GM23338 (cell line): ENCODE results near the gene AKAP8L. TPM values are rescaled to one million over a fixed set of nuclear protein-coding genes. Genes with fewer than 3 reads are reported as not detected.

Source experiments
- ATAC-seq: fragments of 200-7000 bp; cut with Tn5 transposase; 3 replicates; pipeline ENCODE4 v1.9.1; 2020
- DNase-seq: peaks from one replicate; pipeline ENCODE4 v3.0.0-alpha.2; 2015; ENCODE audit warnings: low spot score
- H2AFZ ChIP-seq: fragments of 200-600 bp; sonication (generic); 2 replicates; pipeline ENCODE4 v1.8.0; 2016; ENCODE audit warnings: antibody characterized with exemption, mild to moderate bottlenecking, moderate library complexity
- H3F3A ChIP-seq: fragments of 200-600 bp; sonication (generic); replicated peaks from 2 replicates; pipeline ENCODE4 v1.8.0; 2017; ENCODE audit warnings: antibody characterized with exemption, mixed run types, low read depth
- H3K27ac ChIP-seq: fragments of 200-600 bp; sonication (generic); 2 replicates; pipeline ENCODE4 v1.6.1; 2016; ENCODE audit warnings: low read depth
- H3K27me3 ChIP-seq: fragments of 200-600 bp; sonication (generic); 2 replicates; pipeline ENCODE4 v1.8.0; 2016; ENCODE audit warnings: mild to moderate bottlenecking, mixed run types, moderate library complexity; ENCODE audit not compliant: insufficient read depth
- H3K36me3 ChIP-seq: fragments of 200-600 bp; sonication (generic); 2 replicates; pipeline ENCODE4 v1.8.0; 2016; ENCODE audit warnings: mild to moderate bottlenecking; ENCODE audit not compliant: insufficient read depth
- H3K4me1 ChIP-seq: fragments of 200-600 bp; sonication (generic); 2 replicates; pipeline ENCODE4 v1.8.0; 2016; ENCODE audit warnings: mild to moderate bottlenecking, moderate library complexity; ENCODE audit not compliant: insufficient read depth
- H3K4me2 ChIP-seq: fragments of 200-600 bp; sonication (generic); 2 replicates; pipeline ENCODE4 v1.7.1; 2017; ENCODE audit warnings: mixed run types
- H3K4me3 ChIP-seq: fragments of 200-600 bp; sonication (generic); 2 replicates; pipeline ENCODE4 v1.6.1; 2016; ENCODE audit warnings: mixed run types
- H3K79me2 ChIP-seq: fragments of 200-600 bp; sonication (generic); replicated peaks from 2 replicates; pipeline ENCODE4 v1.8.0; 2017; ENCODE audit warnings: mild to moderate bottlenecking; ENCODE audit not compliant: insufficient read depth
- H3K9me2 ChIP-seq: fragments of 200-600 bp; sonication (generic); 2 replicates; pipeline ENCODE4 v1.8.0; 2017; ENCODE audit not compliant: insufficient read depth
- H4K20me1 ChIP-seq: fragments of 200-600 bp; sonication (generic); replicated peaks from 2 replicates; pipeline ENCODE4 v1.8.0; 2017; ENCODE audit warnings: mild to moderate bottlenecking; ENCODE audit not compliant: insufficient read depth
- H3K27ac Mint-ChIP-seq: 2 replicates; pipeline ENCODE4 v1.8.0; 2020; ENCODE audit warnings: inconsistent platforms, mild to moderate bottlenecking, moderate library complexity, mixed read lengths
- H3K27me3 Mint-ChIP-seq: 3 replicates; pipeline ENCODE4 v1.8.0; 2022; ENCODE audit warnings: low read depth, mild to moderate bottlenecking, moderate library complexity, mixed read lengths, inconsistent platforms; ENCODE audit not compliant: insufficient read depth, poor library complexity
- H3K36me3 Mint-ChIP-seq: 3 replicates; pipeline ENCODE4 v1.8.0; 2021; ENCODE audit warnings: low read depth, mild to moderate bottlenecking, inconsistent platforms, moderate library complexity, mixed read lengths
- H3K4me1 Mint-ChIP-seq: 3 replicates; pipeline ENCODE4 v1.8.0; 2020; ENCODE audit warnings: mild to moderate bottlenecking, inconsistent platforms, mixed read lengths
- H3K4me3 Mint-ChIP-seq: 3 replicates; pipeline ENCODE4 v1.8.0; 2021; ENCODE audit warnings: moderate library complexity, mild to moderate bottlenecking, inconsistent platforms, mixed read lengths
- H3K9me3 Mint-ChIP-seq: 3 replicates; pipeline ENCODE4 v1.8.0; 2020; ENCODE audit warnings: moderate library complexity, mild to moderate bottlenecking, inconsistent platforms, mixed read lengths
- CREB1 ChIP-seq: fragments of 250-450 bp; sonication (Bioruptor Pico); IDR thresholded peaks from 2 replicates; pipeline ENCODE4 v1.5.0; 2020; ENCODE audit warnings: low read depth, mild to moderate bottlenecking, moderate library complexity
- CTCF ChIP-seq, 2 experiments: fragments of 200-600 bp in 1 of 2; sonication (generic) in 1 of 2; conservative IDR thresholded peaks; 2 replicates each; pipeline versions ENCODE4 v1.5.1 to v1.6.1; 2016 to 2017; ENCODE audit warnings: antibody characterized with exemption in 2 of 2, low read depth in 2 of 2, mild to moderate bottlenecking in 2 of 2, moderate library complexity in 1 of 2
- EZH2 ChIP-seq: fragments of 200-600 bp; sonication (generic); IDR thresholded peaks from one replicate; pipeline ENCODE4 v1.8.0; 2017; ENCODE audit warnings: antibody characterized with exemption, mild to moderate bottlenecking, low read depth; ENCODE audit not compliant: unreplicated experiment
- EZH2phosphoT487 ChIP-seq: fragments of 200-600 bp; sonication (generic); IDR thresholded peaks from one replicate; pipeline ENCODE4 v1.8.1; 2018; ENCODE audit warnings: antibody characterized with exemption; ENCODE audit not compliant: unreplicated experiment
- JUNB ChIP-seq: IDR thresholded peaks from one replicate; pipeline ENCODE4 v1.6.1; 2016; ENCODE audit warnings: antibody characterized with exemption; ENCODE audit not compliant: unreplicated experiment
- NANOG ChIP-seq: IDR thresholded peaks from 2 replicates; pipeline ENCODE4 v1.6.1; 2016; ENCODE audit warnings: antibody characterized with exemption, borderline replicate concordance
- POLR2AphosphoS5 ChIP-seq: IDR thresholded peaks from 2 replicates; pipeline ENCODE4 v1.6.1; 2016; ENCODE audit warnings: antibody characterized with exemption, low read depth
- REST ChIP-seq: IDR thresholded peaks from one replicate; pipeline ENCODE4 v1.6.1; 2018; ENCODE audit warnings: antibody characterized with exemption; ENCODE audit not compliant: unreplicated experiment
- STAT1 ChIP-seq: IDR thresholded peaks from one replicate; pipeline ENCODE4 v1.6.1; 2016; ENCODE audit warnings: antibody characterized with exemption; ENCODE audit not compliant: unreplicated experiment
- ZNF331 ChIP-seq: fragments of 250-450 bp; sonication (Bioruptor Pico); IDR thresholded peaks from 2 replicates; pipeline ENCODE4 v1.5.0; 2020; ENCODE audit warnings: low read depth, mild to moderate bottlenecking, moderate library complexity
- polyA plus RNA-seq: library from polyadenylated mRNA; unstranded; fragments of >200 nt; fragmentation: Nextera tagmentation; extraction: Ambion mirVana; gene quantifications from 2 replicates; pipeline ENCODE4 v1.2.1, GENCODE V29; 2016
- total RNA-seq: library from RNA; depleted of rRNA; stranded (reverse); fragments of >200 nt; shearing (Covaris generic); gene quantifications from 2 replicates; pipeline ENCODE4 v1.2.3, GENCODE V29; 2014
- TF ChIP-seq, protein P1 (sequence below): fragments of 250-450 bp; sonication (Bioruptor Pico); IDR thresholded peaks from 2 replicates; pipeline ENCODE4 v1.5.0; 2020; ENCODE audit warnings: mild to moderate bottlenecking, moderate library complexity
- TF ChIP-seq, protein P2 (sequence below): IDR thresholded peaks from 2 replicates; pipeline ENCODE4 v1.6.1; 2016; ENCODE audit warnings: antibody characterized with exemption

The AKAP8L gene
- total and polyA plus RNA-seq, 2 experiments from 2014 or later, result 78.8 to 165 TPM

DNA sequence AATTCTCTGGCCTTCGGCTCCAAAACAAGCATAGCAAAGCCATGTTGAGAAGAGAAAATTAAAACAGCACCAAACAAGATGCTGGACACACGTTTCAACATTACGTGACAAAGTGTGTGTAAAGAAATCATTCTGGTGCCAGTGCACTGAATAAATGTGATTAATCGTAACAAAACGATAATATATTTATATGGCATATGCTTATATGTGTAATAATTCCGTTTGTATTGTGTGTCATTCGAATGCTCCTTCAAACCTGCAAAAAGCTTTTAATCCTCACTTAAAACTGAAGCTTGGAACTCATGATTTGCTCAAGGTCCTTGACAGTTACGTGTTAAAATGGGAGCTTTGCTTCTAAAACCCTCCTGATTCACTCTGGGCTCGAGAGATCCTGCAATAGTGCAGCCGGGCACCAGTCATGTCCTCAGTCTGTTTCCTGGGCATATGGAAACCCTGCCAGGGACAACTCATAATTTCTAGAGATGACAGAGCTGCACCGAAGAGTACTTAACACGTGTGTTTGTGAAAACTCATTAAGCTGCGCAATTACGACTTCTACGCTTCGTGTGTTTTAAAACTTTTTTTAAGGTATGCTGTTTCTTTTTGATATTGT lies 731 bp upstream of the AKAP8L start:
- H3K4me1 ChIP-seq, result peaks cover 9% of the 10 kb centered on the region; the same call in 1 of the 2 replicates
- H3K36me3 Mint-ChIP-seq, result peaks cover 48% of the 10 kb centered on the region
- H4K20me1 ChIP-seq, result peaks cover 34% of the 10 kb centered on the region
- DNase-seq (no peak), ATAC-seq (no peak)
- peaks cover 10% of the 10 kb centered on the region for H3K4me1 Mint-ChIP-seq
- H3K9me3 Mint-ChIP-seq, result no peaks in the 10 kb centered on the region; the same call in 1 of the 3 replicates
- H3K27ac ChIP-seq, result no peak overlapping the region
- H3K27ac Mint-ChIP-seq, result no peak overlapping the region
- H3F3A ChIP-seq, result peaks cover 23% of the 10 kb centered on the region
- H2AFZ ChIP-seq, result no peak overlapping the region
- peaks cover 40% of the 10 kb centered on the region for H3K79me2 ChIP-seq
- TF ChIP-seq EZH2phosphoT487 (no peak), REST (no peak), STAT1 (no peak), CREB1 (CRISPR knock-in tag) (no peak), EZH2 (no peak), JUNB (no peak), POLR2AphosphoS5 (no peak), CTCF (conservative IDR thresholded peaks at IDR 0.05; ENCODE audit: low read depth in 2 of 2) (no peak), NANOG (no peak), ZNF331 (no peak)
- TF ChIP-seq, protein P1, sequence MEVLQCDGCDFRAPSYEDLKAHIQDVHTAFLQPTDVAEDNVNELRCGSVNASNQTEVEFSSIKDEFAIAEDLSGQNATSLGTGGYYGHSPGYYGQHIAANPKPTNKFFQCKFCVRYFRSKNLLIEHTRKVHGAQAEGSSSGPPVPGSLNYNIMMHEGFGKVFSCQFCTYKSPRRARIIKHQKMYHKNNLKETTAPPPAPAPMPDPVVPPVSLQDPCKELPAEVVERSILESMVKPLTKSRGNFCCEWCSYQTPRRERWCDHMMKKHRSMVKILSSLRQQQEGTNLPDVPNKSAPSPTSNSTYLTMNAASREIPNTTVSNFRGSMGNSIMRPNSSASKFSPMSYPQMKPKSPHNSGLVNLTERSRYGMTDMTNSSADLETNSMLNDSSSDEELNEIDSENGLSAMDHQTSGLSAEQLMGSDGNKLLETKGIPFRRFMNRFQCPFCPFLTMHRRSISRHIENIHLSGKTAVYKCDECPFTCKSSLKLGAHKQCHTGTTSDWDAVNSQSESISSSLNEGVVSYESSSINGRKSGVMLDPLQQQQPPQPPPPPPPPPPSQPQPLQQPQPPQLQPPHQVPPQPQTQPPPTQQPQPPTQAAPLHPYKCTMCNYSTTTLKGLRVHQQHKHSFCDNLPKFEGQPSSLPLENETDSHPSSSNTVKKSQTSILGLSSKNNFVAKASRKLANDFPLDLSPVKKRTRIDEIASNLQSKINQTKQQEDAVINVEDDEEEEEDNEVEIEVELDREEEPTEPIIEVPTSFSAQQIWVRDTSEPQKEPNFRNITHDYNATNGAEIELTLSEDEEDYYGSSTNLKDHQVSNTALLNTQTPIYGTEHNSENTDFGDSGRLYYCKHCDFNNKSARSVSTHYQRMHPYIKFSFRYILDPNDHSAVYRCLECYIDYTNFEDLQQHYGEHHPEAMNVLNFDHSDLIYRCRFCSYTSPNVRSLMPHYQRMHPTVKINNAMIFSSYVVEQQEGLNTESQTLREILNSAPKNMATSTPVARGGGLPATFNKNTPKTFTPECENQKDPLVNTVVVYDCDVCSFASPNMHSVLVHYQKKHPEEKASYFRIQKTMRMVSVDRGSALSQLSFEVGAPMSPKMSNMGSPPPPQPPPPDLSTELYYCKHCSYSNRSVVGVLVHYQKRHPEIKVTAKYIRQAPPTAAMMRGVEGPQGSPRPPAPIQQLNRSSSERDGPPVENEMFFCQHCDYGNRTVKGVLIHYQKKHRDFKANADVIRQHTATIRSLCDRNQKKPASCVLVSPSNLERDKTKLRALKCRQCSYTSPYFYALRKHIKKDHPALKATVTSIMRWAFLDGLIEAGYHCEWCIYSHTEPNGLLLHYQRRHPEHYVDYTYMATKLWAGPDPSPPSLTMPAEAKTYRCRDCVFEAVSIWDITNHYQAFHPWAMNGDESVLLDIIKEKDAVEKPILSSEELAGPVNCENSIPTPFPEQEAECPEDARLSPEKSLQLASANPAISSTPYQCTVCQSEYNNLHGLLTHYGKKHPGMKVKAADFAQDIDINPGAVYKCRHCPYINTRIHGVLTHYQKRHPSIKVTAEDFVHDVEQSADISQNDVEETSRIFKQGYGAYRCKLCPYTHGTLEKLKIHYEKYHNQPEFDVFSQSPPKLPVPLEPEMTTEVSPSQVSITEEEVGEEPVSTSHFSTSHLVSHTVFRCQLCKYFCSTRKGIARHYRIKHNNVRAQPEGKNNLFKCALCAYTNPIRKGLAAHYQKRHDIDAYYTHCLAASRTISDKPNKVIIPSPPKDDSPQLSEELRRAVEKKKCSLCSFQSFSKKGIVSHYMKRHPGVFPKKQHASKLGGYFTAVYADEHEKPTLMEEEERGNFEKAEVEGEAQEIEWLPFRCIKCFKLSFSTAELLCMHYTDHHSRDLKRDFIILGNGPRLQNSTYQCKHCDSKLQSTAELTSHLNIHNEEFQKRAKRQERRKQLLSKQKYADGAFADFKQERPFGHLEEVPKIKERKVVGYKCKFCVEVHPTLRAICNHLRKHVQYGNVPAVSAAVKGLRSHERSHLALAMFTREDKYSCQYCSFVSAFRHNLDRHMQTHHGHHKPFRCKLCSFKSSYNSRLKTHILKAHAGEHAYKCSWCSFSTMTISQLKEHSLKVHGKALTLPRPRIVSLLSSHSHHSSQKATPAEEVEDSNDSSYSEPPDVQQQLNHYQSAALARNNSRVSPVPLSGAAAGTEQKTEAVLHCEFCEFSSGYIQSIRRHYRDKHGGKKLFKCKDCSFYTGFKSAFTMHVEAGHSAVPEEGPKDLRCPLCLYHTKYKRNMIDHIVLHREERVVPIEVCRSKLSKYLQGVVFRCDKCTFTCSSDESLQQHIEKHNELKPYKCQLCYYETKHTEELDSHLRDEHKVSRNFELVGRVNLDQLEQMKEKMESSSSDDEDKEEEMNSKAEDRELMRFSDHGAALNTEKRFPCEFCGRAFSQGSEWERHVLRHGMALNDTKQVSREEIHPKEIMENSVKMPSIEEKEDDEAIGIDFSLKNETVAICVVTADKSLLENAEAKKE, result no peak
- TF ChIP-seq, protein P2, sequence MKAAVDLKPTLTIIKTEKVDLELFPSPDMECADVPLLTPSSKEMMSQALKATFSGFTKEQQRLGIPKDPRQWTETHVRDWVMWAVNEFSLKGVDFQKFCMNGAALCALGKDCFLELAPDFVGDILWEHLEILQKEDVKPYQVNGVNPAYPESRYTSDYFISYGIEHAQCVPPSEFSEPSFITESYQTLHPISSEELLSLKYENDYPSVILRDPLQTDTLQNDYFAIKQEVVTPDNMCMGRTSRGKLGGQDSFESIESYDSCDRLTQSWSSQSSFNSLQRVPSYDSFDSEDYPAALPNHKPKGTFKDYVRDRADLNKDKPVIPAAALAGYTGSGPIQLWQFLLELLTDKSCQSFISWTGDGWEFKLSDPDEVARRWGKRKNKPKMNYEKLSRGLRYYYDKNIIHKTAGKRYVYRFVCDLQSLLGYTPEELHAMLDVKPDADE, result no peak
- H3K36me3 ChIP-seq, result peaks cover 10% of the 10 kb centered on the region; the same call in 1 of the 2 replicates
- no peaks in the 10 kb centered on the region for H3K27me3 ChIP-seq
- H3K9me2 ChIP-seq, result no peaks in the 10 kb centered on the region
- H3K4me3 ChIP-seq, result peak overlapping the region; percentile 22; the same call in 1 of the 2 replicates
- peak overlapping the region; percentile 95 for H3K4me3 Mint-ChIP-seq
- peak overlapping the region; percentile 42; the same call in 1 of the 2 replicates for H3K4me2 ChIP-seq
- peaks cover 11% of the 10 kb centered on the region for H3K27me3 Mint-ChIP-seq
